Caco-2 (cell line): ENCODE results near the gene BANK1. TPM values are rescaled to one million over a fixed set of nuclear protein-coding genes. Genes with fewer than 3 reads are reported as not detected.

Experiments
- BruUV-seq: library from RNA; stranded (reverse); fragments of 400-500 nt; replicated peaks from 2 replicates; lab custom pipeline; 2021; lab: Mats Ljungman, UMichigan
- CTCF ChIA-PET: fragments of 300-600 bp; sonication (Branson Sonifier 250); formaldehyde crosslinking; loops from one replicate; lab custom pipeline; 2022; ENCODE audit warnings: antibody characterized with exemption; lab: Charles Lee
- POLR2A ChIA-PET: fragments of 300-600 bp; sonication (Branson Sonifier 250); formaldehyde crosslinking; loops from one replicate; lab custom pipeline; 2022; ENCODE audit warnings: antibody characterized with exemption; lab: Charles Lee
- DNase-seq, 2 experiments: peaks; one replicate each; pipeline versions ENCODE4 v3.0.0 to v3.0.0-alpha.2; 2020 to 2022
- H3K27me3 ChIP-seq: replicated peaks from 2 replicates; pipeline ENCODE4 v1.6.0; 2011; ENCODE audit warnings: low read length; ENCODE audit not compliant: control insufficient read depth, insufficient read depth
- H3K36me3 ChIP-seq: 2 replicates; pipeline ENCODE4 v1.5.1; 2011; ENCODE audit warnings: low read length; ENCODE audit not compliant: control insufficient read depth, insufficient read depth
- H3K4me1 ChIP-seq: fragments of 250-450 bp; sonication (Bioruptor Pico); 2 replicates; pipeline ENCODE4 v1.5.1; 2020; ENCODE audit warnings: mild to moderate bottlenecking
- H3K4me3 ChIP-seq: 2 replicates; pipeline ENCODE4 v1.5.1; 2011; ENCODE audit warnings: low read depth, mild to moderate bottlenecking, control low read depth, low read length
- H3K9me3 ChIP-seq: fragments of 250-450 bp; sonication (Bioruptor Pico); 2 replicates; pipeline ENCODE4 v1.5.1; 2020; ENCODE audit warnings: mild to moderate bottlenecking, moderate library complexity
- H3K27ac Mint-ChIP-seq: one replicate; pipeline ENCODE4 v1.8.0; 2022; ENCODE audit warnings: mixed read lengths; ENCODE audit not compliant: unreplicated experiment
- H3K27me3 Mint-ChIP-seq: one replicate; pipeline ENCODE4 v1.8.0; 2022; ENCODE audit warnings: mixed read lengths; ENCODE audit not compliant: insufficient read depth, unreplicated experiment
- H3K36me3 Mint-ChIP-seq: one replicate; pipeline ENCODE4 v1.8.0; 2022; ENCODE audit warnings: mild to moderate bottlenecking, mixed read lengths; ENCODE audit not compliant: insufficient read depth, unreplicated experiment
- H3K4me1 Mint-ChIP-seq: one replicate; pipeline ENCODE4 v1.8.0; 2022; ENCODE audit warnings: low read depth, mixed read lengths; ENCODE audit not compliant: unreplicated experiment
- H3K4me3 Mint-ChIP-seq: one replicate; pipeline ENCODE4 v1.8.0; 2022; ENCODE audit warnings: mild to moderate bottlenecking, moderate library complexity, mixed read lengths; ENCODE audit not compliant: unreplicated experiment
- H3K9me3 Mint-ChIP-seq: one replicate; pipeline ENCODE4 v1.8.0; 2022; ENCODE audit warnings: mixed read lengths; ENCODE audit not compliant: unreplicated experiment
- CTCF ChIP-seq, 2 experiments: fragments of 200-600 bp in 1 of 2; IDR thresholded peaks; 1 replicate in 1 of 2; 2 replicates in 1 of 2; pipeline versions ENCODE4 v1.5.1 to v1.8.0; 2011 to 2022; ENCODE audit warnings: antibody characterized with exemption in 1 of 2, control low read depth in 1 of 2, inconsistent platforms in 1 of 2, low read depth in 1 of 2, low read length in 1 of 2, mild to moderate bottlenecking in 1 of 2, moderate library complexity in 1 of 2; ENCODE audit not compliant: insufficient read depth in 1 of 2, severe bottlenecking in 1 of 2, unreplicated experiment in 1 of 2
- intact Hi-C: fragments of 100-400 bp; cut with micrococcal nuclease; formaldehyde crosslinking; loops from one replicate; pipeline ENCODE4 v1.10.0; 2022; ENCODE audit not compliant: unreplicated experiment
- total RNA-seq: library from RNA; stranded (reverse); gene quantifications from 2 replicates; pipeline ENCODE4 v1.2.3, GENCODE V29; 2022

The BANK1 gene
- total RNA-seq, 1 experiment from 2014 or later: 5.7 TPM

- no peak for TF ChIP-seq CTCF (IDR thresholded peaks at IDR 0.05; ENCODE audit: insufficient read depth in 1 of 2, low read depth in 1 of 2, low read length in 1 of 2, severe bottlenecking in 1 of 2, unreplicated experiment in 1 of 2)
- H3K36me3 ChIP-seq: no peaks in the 10 kb centered on the region
- Mint-ChIP-seq H3K4me3 (no peak overlapping the region), H3K9me3 (peaks cover 11% of the 10 kb centered on the region), H3K27me3 (no peaks in the 10 kb centered on the region), H3K36me3 (no peaks in the 10 kb centered on the region), H3K27ac (no peak overlapping the region), H3K4me1 (peaks cover 7% of the 10 kb centered on the region)
- peaks cover 6% of the 10 kb centered on the region; the same call in 1 of the 2 replicates for H3K4me1 ChIP-seq
- CTCF ChIA-PET: no interaction called here
- H3K27me3 ChIP-seq: no peaks in the 10 kb centered on the region
- H3K4me3 ChIP-seq: no peak overlapping the region
- intact Hi-C loops: no loop called here
- DNase-seq: no peak
- no peaks in the 10 kb centered on the region for H3K9me3 ChIP-seq
- no TSS peak for BruUV-seq
- POLR2A ChIA-PET: no interaction called here
These were observed 60.2 kb downstream of the BANK1 start for GRCh38 chr4:101850698-101851097.

GRCh38 chr4:101851672-101852071 is 61.1 kb downstream of the BANK1 start:
- intact Hi-C loops: no loop called here
- POLR2A ChIA-PET: no interaction called here

GRCh38 chr4:101853028-101853427 is 62.5 kb downstream of the BANK1 start:
- CTCF ChIA-PET: no interaction called here
- Histone ChIP-seq H3K4me1 (peaks cover 6% of the 10 kb centered on the region; the same call in 1 of the 2 replicates), H3K9me3 (no peaks in the 10 kb centered on the region), H3K27me3 (no peaks in the 10 kb centered on the region), H3K4me3 (no peak overlapping the region), H3K36me3 (no peaks in the 10 kb centered on the region)
- POLR2A ChIA-PET: no interaction called here
- BruUV-seq: no TSS peak
- intact Hi-C loops: no loop called here
- H3K9me3 Mint-ChIP-seq: peaks cover 16% of the 10 kb centered on the region
- DNase-seq: no peak
- no peaks in the 10 kb centered on the region for H3K36me3 Mint-ChIP-seq
- H3K4me1 Mint-ChIP-seq: peaks cover 7% of the 10 kb centered on the region
- H3K4me3 Mint-ChIP-seq: no peak overlapping the region
- TF ChIP-seq CTCF (IDR thresholded peaks at IDR 0.05; ENCODE audit: insufficient read depth in 1 of 2, low read depth in 1 of 2, low read length in 1 of 2, severe bottlenecking in 1 of 2, unreplicated experiment in 1 of 2): no peak
- no peak overlapping the region for H3K27ac Mint-ChIP-seq
- H3K27me3 Mint-ChIP-seq: no peaks in the 10 kb centered on the region

More at GRCh38 chr4:101851672-101852071, 61.1 kb downstream of the BANK1 start:
- no peak for TF ChIP-seq CTCF (IDR thresholded peaks at IDR 0.05; ENCODE audit: insufficient read depth in 1 of 2, low read depth in 1 of 2, low read length in 1 of 2, severe bottlenecking in 1 of 2, unreplicated experiment in 1 of 2)
- no peak overlapping the region for H3K4me3 Mint-ChIP-seq
- CTCF ChIA-PET: no interaction called here
- no peaks in the 10 kb centered on the region for H3K36me3 ChIP-seq
- no peaks in the 10 kb centered on the region for H3K27me3 Mint-ChIP-seq
- no peak overlapping the region for H3K27ac Mint-ChIP-seq
- H3K4me1 ChIP-seq: peaks cover 6% of the 10 kb centered on the region; the same call in 1 of the 2 replicates
- DNase-seq: no peak
- H3K4me1 Mint-ChIP-seq: peaks cover 7% of the 10 kb centered on the region
- no peaks in the 10 kb centered on the region for H3K27me3 ChIP-seq
- H3K9me3 ChIP-seq: no peaks in the 10 kb centered on the region
- H3K4me3 ChIP-seq: no peak overlapping the region
- no peaks in the 10 kb centered on the region for H3K36me3 Mint-ChIP-seq
- no TSS peak for BruUV-seq
- H3K9me3 Mint-ChIP-seq: peaks cover 11% of the 10 kb centered on the region
